ENCODE data around the gene AOPEP. TPM values are rescaled to one million over a fixed set of nuclear protein-coding genes. Genes with fewer than 3 reads are reported as not detected.

Gene AOPEP
- total RNA-seq, 1 experiment from 2014 or later, result 14.4 TPM

- ATAC-seq, result no peak
- CTCF ChIA-PET, result interaction anchor here (1.0 to 2.8 kb wide), 5 partner anchors 12 to 45 kb away, joined by 3 to 32 read pairs (median 7); no protein-coding TSS in a partner anchor
These were observed 358.7 kb downstream of the AOPEP start for GRCh38 chr9:95085036-95085770.

GRCh38 chr9:95085861-95086563 lies 359.5 kb downstream of the AOPEP start:
- POLR2A ChIA-PET, result no interaction called here
- H3K27ac Mint-ChIP-seq, result peak overlapping the region; percentile 72; the same call in 1 of the 2 replicates
- ATAC-seq, result no peak
- no peak for DNase-seq (ENCODE audit: low spot score)
- H3K4me3 Mint-ChIP-seq, result no peak overlapping the region
- no peaks in the 10 kb centered on the region; the same call in 1 of the 2 replicates for H3K36me3 Mint-ChIP-seq
- H3K9me3 Mint-ChIP-seq, result no peaks in the 10 kb centered on the region
- CTCF ChIA-PET, result interaction anchor here (1.0 to 2.8 kb wide), 4 partner anchors 11 to 44 kb away, joined by 4 to 32 read pairs (median 9); no protein-coding TSS in a partner anchor
- no peaks in the 10 kb centered on the region for H3K27me3 Mint-ChIP-seq (ENCODE audit: low read depth)
- H3K4me1 Mint-ChIP-seq, result 0 out of 2 replicates have a peak, but pooled peaks cover 2% of the 10 kb centered on the region
- TF ChIP-seq ELF4 (CRISPR knock-in tag; IDR thresholded peaks at IDR 0.05; ENCODE audit: low read depth) (no peak), ATF2 (CRISPR knock-in tag; IDR thresholded peaks at IDR 0.05; ENCODE audit: borderline replicate concordance, low read depth) (no peak), AR (CRISPR knock-in tag; IDR thresholded peaks at IDR 0.05) (no peak), PRDM15 (CRISPR knock-in tag; IDR thresholded peaks at IDR 0.05) (no peak), E2F5 (CRISPR knock-in tag; IDR thresholded peaks at IDR 0.05) (no peak), NR3C1 (CRISPR knock-in tag; conservative IDR thresholded peaks at IDR 0.05; ENCODE audit: low read depth) (no peak), ZNF317 (CRISPR knock-in tag; IDR thresholded peaks at IDR 0.05; ENCODE audit: borderline replicate concordance, low read depth) (no peak), ZNF423 (CRISPR knock-in tag; IDR thresholded peaks at IDR 0.05) (no peak), CREM (CRISPR knock-in tag; IDR thresholded peaks at IDR 0.05) (no peak), NR1H2 (CRISPR knock-in tag; IDR thresholded peaks at IDR 0.05) (no peak), FOXP1 (CRISPR knock-in tag; IDR thresholded peaks at IDR 0.05; ENCODE audit: borderline replicate concordance) (no peak), CTCF (IDR thresholded peaks at IDR 0.05) (no peak), ATF3 (CRISPR knock-in tag; conservative IDR thresholded peaks at IDR 0.05) (no peak)

More at GRCh38 chr9:95085036-95085770, 358.7 kb downstream of the AOPEP start:
- POLR2A ChIA-PET, result no interaction called here
- TF ChIP-seq CTCF (IDR thresholded peaks at IDR 0.05) (no peak), FOXJ3 (CRISPR knock-in tag; IDR thresholded peaks at IDR 0.05; ENCODE audit: borderline replicate concordance) (no peak), ETV6 (CRISPR knock-in tag; IDR thresholded peaks at IDR 0.05) (no peak)
- H3K4me3 Mint-ChIP-seq, result no peak overlapping the region
- H3K27ac Mint-ChIP-seq, result no peak overlapping the region
- no peaks in the 10 kb centered on the region for H3K27me3 Mint-ChIP-seq (ENCODE audit: low read depth)
- H3K4me1 Mint-ChIP-seq, result no peaks in the 10 kb centered on the region; the same call in 1 of the 2 replicates
- no peak for DNase-seq (ENCODE audit: low spot score)
- H3K36me3 Mint-ChIP-seq, result no peaks in the 10 kb centered on the region; the same call in 1 of the 2 replicates
- no peaks in the 10 kb centered on the region for H3K9me3 Mint-ChIP-seq

Measured in WTC11 (cell line).